ENCODE measurements around the gene C16orf46. TPM values are rescaled to one million over a fixed set of nuclear protein-coding genes. Genes with fewer than 3 reads are reported as not detected.

The C16orf46 gene
- total and polyA plus RNA-seq, 2 of the 13 experiments (the other 11 are each of a cell fraction or from before 2014, with no cell fraction given), result 0.38 to 0.55 TPM

GRCh38 chr16:81035398-81035974, 41.6 kb downstream of the C16orf46 start, which contains the start of gene ATMIN (continued):
- TF ChIP-seq ZNF609 (CRISPR knock-in tag; IDR thresholded peaks at IDR 0.05; ENCODE audit: borderline replicate concordance), result no peak
- TF ChIP-seq DZIP1 (CRISPR knock-in tag; IDR thresholded peaks at IDR 0.05), result no peak
- peak; percentile 63; the same call in 1 of the 2 replicates for TF ChIP-seq ARID3A (IDR thresholded peaks at IDR 0.05; ENCODE audit: low read depth, low read length)
- peak; percentile 39; the same call in 1 of the 2 replicates for TF ChIP-seq ATF2 (CRISPR knock-in tag; IDR thresholded peaks at IDR 0.05)
- no peak for TF ChIP-seq ZSCAN25 (CRISPR knock-in tag; IDR thresholded peaks at IDR 0.05)
- TF ChIP-seq TARDBP (CRISPR knock-in tag; IDR thresholded peaks at IDR 0.05), result no peak
- TF ChIP-seq ZNF333 (CRISPR knock-in tag; IDR thresholded peaks at IDR 0.05; ENCODE audit: borderline replicate concordance), result peak; percentile 34; the same call in 1 of the 2 replicates
- no peak for TF ChIP-seq ATF1 (CRISPR knock-in tag; IDR thresholded peaks at IDR 0.05)
- no peak for TF ChIP-seq MAF1 (CRISPR knock-in tag; IDR thresholded peaks at IDR 0.05; ENCODE audit: borderline replicate concordance)
- no peak for TF ChIP-seq CBX5 (CRISPR knock-in tag; IDR thresholded peaks at IDR 0.05; ENCODE audit: borderline replicate concordance)
- no peak for TF ChIP-seq SRSF1 (optimal IDR thresholded peaks at IDR 0.05; ENCODE audit: low read depth, low read length)
- TF ChIP-seq ZNF572 (CRISPR knock-in tag; IDR thresholded peaks at IDR 0.05), result no peak

Measured in HepG2 (cell line).